ENCODE measurements around the gene SLC9A5.
A peak's percentile ranks its signal among the peaks of the same experiment; 100 is the strongest.

DNA sequence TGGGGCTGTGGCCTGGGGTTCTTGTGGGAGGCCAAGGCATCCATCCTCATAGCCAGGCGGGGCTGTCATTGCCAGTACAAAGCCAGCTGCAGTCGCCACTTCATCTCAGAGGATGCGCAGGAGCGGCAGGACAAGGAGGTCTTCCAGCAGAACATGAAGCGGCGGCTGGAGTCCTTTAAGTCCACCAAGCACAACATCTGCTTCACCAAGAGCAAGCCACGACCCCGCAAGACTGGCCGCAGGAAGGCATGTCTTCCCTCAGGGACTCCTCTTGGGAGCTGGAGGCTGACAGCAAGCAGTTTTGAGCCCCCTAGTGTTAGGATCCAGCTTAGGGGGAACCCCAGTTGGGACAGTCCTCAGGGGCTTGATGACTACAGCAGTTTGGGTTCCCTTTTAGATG is 15.5 kb downstream of the SLC9A5 start:
- TF ChIP-seq, protein P1, sequence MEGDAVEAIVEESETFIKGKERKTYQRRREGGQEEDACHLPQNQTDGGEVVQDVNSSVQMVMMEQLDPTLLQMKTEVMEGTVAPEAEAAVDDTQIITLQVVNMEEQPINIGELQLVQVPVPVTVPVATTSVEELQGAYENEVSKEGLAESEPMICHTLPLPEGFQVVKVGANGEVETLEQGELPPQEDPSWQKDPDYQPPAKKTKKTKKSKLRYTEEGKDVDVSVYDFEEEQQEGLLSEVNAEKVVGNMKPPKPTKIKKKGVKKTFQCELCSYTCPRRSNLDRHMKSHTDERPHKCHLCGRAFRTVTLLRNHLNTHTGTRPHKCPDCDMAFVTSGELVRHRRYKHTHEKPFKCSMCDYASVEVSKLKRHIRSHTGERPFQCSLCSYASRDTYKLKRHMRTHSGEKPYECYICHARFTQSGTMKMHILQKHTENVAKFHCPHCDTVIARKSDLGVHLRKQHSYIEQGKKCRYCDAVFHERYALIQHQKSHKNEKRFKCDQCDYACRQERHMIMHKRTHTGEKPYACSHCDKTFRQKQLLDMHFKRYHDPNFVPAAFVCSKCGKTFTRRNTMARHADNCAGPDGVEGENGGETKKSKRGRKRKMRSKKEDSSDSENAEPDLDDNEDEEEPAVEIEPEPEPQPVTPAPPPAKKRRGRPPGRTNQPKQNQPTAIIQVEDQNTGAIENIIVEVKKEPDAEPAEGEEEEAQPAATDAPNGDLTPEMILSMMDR (conservative IDR thresholded peaks at IDR 0.05; ENCODE audit: low read length): peak; percentile 48; the same call in 1 of the 2 replicates
- TF ChIP-seq EZH2phosphoT487 (IDR thresholded peaks at IDR 0.05; ENCODE audit: borderline replicate concordance, low read depth, low read length): no peak

Measured in OCI-LY7 (cell line).